GM15510 (cell line): Measurements from ENCODE around the gene GFM1.

ENCODE experiments used
- POLR2A ChIP-seq: IDR thresholded peaks from 3 replicates; pipeline ENCODE4 v1.6.1; 2011; ENCODE audit warnings: borderline replicate concordance; ENCODE audit not compliant: insufficient read length; ENCODE audit errors: extremely low read depth

Gene GFM1

DNA sequence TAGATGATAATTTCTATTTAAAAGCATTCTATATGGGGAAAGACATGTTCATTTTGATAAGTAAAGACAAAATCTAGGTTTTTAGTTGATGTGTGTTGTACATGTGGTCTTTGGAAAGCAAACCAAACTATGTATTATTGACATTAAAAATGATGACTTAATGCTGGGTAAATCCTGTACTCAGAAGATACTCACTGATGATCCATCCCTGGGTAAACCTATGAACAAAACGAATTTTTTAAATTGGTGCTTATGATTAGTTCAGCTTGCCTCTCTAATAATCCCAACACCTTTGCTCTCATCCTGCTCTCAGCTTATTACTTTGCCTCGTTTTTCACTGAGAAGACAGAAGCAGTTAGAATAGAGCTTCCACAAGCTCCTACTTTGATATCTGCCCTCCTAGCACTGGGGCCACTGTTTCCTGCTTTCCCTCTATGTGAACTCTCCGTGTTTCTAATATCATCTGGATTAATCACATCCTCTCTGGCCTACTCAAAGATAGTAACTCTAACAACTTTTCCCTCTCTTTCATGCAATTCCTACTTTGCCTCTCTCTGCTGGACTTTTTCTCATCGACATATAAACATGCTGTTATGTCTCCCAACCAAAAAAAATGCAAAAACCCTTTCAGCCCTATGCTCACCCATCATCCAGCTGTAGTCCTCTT, 58.6 kb downstream of the GFM1 start:
- TF ChIP-seq POLR2A: no peak

DNA sequence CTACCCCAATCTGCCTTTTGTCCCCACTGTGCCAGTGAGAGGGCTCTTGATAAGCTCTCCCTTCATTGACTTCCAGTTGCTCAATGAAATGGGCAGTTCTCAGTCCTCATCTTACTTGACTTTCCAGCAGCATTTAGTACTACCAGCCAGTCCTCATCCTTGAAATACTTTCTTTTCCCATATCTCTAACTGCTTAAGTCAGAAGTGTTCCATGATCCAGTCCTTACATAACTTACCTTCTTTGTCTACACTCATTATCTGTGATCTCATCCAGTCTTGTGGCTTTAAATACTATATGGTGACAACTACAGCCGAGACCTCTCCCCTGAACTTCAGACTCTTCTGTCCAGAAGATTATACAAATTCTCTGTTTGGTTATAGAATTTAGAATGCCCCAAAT, 59.2 kb downstream of the GFM1 start:
- TF ChIP-seq POLR2A: no peak

DNA sequence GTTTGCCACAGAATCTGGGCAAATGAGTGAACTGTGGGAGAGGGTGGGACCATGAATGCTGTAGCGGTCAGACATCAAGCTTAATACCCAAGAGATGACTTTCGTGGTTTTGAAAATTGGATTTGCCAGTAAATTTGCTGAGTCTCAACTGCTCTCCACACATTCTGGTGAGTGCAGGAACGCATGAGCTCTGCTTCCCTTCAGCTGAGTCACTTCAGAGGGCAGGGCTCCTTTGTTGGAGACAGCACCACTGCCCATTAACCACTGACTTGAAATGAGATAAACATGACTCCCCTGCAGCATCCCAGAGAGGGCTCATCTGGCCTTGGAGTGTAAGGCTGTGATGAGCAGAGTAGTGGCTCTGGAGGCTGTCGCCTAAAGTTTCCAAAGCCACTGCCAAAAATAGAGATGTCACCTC, 65.3 kb downstream of the GFM1 start:
- TF ChIP-seq POLR2A: no peak

DNA sequence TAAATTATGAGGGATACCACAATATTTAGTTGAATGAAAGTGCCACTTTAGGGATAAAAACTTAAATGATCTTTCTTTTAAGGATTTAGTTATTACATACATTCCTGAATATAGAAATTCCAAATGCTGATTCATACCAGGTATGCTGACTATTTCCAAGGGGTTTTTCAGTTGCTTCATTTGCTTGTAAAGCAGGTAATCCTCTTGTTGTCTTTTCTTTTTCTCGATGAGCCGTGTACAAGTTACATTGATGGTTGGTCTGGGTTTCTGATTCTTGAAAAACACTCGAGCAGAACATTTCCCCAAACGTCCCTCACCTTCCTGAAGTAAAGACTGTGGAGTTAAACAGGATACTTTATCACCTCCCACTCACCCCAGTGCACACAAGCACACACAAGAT, 66.3 kb downstream of the GFM1 start:
- TF ChIP-seq POLR2A: no peak

DNA sequence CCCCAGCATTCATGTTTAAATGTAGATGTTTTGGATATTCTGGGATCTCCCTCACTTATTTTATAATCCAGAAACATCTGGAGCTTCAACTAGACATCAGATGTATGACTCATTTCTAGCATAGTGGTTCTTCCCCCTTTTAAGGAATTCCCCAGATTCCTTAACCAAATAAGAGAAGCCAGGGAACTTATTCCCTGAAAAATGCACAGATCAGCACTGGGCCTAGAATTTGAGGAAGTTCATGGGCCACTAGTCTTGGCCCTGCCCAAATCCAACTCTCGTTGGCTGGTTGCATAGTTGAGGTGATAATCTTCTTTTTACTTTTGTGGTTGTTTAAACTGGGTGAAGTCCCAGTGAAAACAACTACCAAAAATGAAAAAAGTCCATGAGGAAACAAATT, 67.6 kb downstream of the GFM1 start:
- TF ChIP-seq POLR2A: no peak

DNA sequence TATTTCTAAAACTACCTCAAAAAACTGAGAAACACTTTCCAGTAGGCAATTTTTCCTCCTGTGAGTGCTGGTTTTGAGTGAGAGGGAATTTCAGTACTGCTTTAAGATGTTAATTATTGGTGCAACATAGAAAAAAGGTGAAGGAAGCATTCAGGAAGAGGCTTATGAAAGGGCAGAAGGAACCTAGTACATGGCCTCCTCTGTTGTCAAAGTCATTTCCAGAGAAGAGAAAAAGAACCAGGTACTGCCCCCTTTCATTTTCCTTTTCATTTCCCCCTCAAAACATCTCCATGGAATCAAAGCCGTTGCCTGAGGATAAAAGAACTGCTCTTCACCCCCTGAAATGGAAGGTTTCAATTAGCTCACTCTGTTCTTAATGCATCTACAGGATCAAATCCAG, 68.1 kb downstream of the GFM1 start:
- TF ChIP-seq POLR2A: no peak

DNA sequence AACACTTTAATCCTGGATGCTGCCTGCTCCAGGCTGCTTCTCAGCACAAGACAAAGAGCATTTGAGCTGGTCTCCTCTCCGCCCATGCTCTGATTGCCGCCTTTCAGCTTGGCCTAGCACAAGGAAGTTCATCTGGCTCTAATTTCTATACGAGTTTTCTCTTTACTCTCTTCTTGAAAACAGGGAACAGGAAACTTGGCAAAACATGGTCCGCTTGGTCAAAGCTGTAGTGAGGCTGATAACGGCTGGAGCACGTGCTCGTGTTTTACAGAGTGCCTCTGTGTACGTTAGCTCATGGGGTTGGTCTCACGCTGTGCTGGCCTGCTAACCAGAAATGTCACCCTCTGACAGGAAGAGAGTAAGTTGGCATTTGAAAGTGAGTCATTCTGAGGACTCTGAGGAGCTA, 68.8 kb downstream of the GFM1 start:
- no peak for TF ChIP-seq POLR2A

DNA sequence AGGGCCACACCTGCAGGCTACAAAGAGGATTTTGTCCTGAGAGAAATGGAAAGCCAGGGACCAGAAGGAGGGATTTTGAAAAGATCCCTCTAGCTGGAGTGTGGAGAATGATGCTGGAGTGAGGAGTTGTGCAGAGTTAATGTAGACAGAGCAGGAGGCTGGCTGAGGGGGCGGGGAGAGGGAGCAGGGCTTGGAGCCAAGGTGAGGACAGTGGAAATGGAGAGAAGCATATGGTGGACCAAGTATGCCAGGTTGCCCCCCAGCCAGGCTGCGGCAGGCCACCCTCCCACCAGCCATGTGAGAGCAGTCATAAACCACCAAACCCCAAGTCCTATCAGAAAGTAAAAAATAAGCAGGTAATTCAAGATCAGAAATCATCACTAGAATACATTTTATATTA, 73.2 kb downstream of the GFM1 start:
- TF ChIP-seq POLR2A: no peak

DNA sequence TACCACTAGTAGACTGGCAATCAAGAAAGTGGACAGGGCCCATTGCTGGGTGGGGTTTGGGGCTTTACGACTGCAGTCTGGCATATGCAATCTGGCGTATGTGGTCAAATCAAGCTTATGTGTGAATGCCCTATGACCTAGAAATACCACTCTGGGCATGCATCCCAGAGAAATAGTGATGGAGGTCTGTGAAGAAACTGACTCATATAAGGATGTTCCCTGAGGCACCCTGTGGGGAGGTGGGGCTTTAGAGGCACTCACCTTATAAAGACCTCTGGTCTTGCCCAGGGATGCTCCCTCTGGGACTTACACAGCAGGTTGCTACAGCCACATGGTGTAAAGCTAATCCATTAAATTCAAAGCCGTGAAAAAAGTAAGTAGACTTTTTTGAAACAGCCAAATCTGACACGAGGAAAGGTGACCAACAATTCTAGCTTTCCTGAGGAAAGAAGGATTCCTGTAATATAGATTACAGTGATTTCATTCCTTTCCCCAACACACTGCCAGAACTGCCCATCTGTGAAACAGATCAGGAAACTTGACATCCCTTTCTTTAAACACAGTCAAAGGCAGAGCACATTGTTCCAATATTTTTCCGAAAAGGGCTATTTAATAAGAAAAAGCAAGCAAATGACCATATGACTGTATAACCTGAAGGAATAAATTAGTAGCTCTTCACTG, 74.3 kb downstream of the GFM1 start:
- TF ChIP-seq POLR2A: no peak

DNA sequence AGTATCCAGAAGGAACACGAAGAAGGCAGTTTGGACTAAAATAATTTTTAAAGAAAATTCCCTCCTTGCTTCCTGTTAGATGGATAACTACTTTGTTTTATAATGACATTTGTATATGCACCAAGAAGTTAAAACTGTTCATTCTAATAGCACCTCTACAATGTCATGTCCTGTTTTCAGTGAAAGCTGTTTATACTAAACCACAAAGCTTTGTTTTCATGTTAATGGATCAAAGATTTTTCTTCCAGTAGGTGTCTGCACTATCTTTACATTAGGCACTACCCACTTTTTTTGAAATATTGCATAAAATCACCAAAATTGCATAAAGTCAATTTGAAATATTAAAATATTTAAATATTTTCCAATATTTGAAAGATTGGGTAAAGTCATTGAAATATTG, 77.8 kb downstream of the GFM1 start:
- TF ChIP-seq POLR2A: no peak

DNA sequence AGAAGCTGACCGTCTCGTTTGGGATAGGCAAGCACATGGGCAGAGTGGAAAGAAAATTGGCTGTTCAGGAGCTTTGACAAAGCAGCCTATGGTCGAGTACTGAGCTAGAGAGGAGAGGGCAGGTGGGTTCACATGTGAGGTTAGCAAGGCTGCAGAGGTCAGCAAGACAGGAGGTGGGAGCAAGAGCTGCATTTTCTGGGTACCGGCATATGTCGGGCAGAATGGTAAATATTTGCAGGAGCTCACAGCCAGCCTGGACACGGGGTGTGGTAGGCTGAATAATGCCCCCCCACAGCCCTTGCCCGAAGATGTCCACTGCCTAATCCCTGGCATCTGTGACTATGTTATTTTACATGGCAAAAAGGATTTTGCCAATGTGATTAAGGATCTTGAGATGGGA, 79.7 kb downstream of the GFM1 start:
- TF ChIP-seq POLR2A: no peak

DNA sequence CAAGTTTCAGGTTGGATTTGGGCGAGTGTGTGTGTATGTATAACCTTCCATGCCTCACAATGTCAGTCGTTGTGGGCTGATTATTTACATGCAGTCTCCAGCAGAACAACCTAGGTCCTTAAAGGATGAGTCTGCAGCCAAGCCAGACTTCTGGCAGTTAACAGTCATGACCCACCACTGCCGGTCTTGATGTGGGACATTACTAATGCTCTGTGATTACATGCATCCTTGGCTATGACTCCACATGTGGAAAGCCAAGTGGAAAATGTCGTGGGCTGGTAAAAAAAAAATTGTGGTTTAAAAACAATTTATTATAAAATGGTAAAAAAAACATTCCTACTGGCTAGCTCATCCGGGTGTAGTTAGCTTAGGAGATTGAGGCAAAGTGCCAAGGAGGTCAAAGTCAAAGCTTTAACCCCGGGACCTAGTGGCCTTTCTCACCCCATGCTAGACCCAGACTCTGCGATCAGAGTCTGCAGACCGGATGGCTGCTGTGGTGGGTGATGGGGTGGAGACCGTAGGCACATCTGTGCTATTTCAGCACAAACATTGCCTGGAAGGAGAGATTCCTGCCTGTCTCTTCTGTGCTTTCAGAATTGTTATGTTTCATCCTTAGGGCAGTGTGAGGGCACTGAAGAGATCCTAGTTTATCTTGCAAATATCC, 81.2 kb downstream of the GFM1 start:
- TF ChIP-seq POLR2A: no peak

DNA sequence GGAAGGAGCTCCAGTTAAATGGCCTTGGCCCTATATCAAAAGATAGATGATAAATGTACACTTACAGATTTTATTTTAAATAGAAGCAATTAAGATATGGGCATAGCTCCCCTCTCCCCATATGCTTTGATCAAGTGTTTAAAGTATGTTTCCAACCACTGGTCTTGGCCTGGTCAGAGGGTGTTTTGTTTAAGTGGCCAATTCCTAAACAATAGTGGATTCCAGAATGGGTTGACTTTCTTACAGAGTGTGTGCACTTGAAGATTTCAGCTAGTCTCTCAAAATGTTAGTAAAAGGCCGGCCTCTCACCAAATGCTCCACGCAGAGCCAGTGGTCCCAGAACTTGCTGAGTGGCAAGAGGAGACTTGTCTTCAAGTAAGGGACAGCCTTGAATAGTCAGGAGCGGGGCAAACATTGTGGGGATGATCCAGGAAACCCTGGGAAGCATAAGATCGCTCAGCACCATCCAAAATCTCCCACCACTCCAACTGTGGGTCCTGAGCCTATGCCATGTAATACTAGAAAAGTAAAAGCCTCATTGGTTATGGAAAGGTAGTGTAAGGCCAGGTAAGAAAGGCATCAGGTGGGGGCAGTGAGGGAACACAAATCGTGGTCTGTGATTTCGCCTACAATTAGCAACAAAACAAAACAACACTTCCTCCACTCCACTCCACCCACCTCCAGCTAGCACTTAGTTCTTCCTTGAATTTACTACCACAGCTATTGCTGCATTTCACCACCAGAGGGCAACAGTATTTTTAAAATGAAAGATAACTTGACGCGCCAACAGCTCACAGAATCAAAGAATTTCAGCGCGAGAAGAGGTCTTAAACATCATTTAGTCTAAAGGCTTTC, 83.1 kb downstream of the GFM1 start:
- no peak for TF ChIP-seq POLR2A

DNA sequence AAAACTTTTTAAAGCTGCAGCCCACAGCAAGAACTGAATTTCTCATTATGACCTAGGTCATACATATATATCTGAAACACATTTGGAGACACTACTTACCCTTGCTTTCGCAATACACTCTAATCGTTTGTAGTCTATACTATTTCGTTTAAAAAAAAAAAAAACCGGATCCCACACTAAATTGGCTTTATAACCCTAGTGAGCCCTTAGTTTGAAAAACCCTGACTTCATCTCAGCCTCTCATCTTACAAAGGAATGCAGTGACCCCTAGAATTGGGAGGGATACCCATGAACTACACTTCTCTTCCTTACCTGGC, 83.7 kb downstream of the GFM1 start:
- TF ChIP-seq POLR2A: no peak

DNA sequence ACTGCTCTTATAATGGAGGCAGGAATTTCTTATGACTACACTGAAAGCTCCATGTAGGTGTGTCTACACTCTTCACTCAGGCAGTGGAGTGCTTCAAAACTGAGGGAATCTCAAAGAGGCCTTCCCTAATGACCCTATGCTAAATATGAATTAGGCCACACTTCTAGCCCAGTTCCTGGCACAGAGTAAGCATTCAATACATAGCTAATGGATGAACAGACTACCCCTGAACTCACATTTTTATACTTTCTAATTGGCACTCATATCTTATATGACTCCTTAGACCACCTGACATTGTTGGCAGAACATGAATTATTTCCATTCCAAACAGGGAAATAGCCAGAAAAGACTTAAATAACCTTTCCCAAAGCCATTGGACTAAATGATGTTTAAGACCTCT, 84.5 kb downstream of the GFM1 start:
- no peak for TF ChIP-seq POLR2A
